ENCODE data around the gene BGN.

Gene BGN

DNA sequence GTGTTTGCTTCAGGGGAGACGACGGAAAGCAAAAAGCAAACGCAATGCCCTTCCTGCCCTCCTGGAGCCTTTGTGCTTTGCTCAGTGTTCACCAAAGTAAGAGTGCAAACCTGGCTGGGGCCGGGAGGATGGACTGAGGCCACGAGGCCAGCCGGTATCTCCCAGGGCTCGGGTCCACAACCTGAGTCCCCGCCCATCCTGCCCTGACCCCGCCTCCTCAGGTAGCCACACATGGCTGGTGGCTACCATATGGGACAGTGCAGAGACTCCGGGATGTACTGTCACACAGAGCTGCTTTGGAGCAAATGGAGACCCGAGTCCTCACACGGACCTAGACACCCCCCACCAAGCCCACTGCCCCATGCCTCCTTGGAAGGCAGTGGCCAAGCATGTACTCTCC is 27.5 kb downstream of the BGN start:
- TF ChIP-seq SNAI2 (CRISPR knock-in tag; IDR thresholded peaks at IDR 0.05), result no peak
- TF ChIP-seq OSR1 (CRISPR knock-in tag; IDR thresholded peaks at IDR 0.05), result no peak
- TF ChIP-seq CSRNP3 (CRISPR knock-in tag; IDR thresholded peaks at IDR 0.05), result no peak
- no peak for TF ChIP-seq ISL1 (CRISPR knock-in tag; IDR thresholded peaks at IDR 0.05)
- TF ChIP-seq ZNF565 (CRISPR knock-in tag; conservative IDR thresholded peaks at IDR 0.05; ENCODE audit: low read depth), result no peak
- no peak for TF ChIP-seq ZNF8 (CRISPR knock-in tag; IDR thresholded peaks at IDR 0.05)
- no peak for TF ChIP-seq ZFP30 (CRISPR knock-in tag; IDR thresholded peaks at IDR 0.05)
- no peak for TF ChIP-seq ZNF70 (CRISPR knock-in tag; IDR thresholded peaks at IDR 0.05)
- TF ChIP-seq CREB5 (CRISPR knock-in tag; IDR thresholded peaks at IDR 0.05; ENCODE audit: low read depth), result no peak
- TF ChIP-seq TSHZ2 (CRISPR knock-in tag; IDR thresholded peaks at IDR 0.05), result no peak
- TF ChIP-seq CSDC2 (CRISPR knock-in tag; IDR thresholded peaks at IDR 0.05), result no peak
- no peak for ATAC-seq

- no peak for ATAC-seq
- TF ChIP-seq CREB5 (CRISPR knock-in tag; IDR thresholded peaks at IDR 0.05; ENCODE audit: low read depth), result no peak
These were observed 28.5 kb downstream of the BGN start for GRCh38 chrX:153523269-153523668.

DNA sequence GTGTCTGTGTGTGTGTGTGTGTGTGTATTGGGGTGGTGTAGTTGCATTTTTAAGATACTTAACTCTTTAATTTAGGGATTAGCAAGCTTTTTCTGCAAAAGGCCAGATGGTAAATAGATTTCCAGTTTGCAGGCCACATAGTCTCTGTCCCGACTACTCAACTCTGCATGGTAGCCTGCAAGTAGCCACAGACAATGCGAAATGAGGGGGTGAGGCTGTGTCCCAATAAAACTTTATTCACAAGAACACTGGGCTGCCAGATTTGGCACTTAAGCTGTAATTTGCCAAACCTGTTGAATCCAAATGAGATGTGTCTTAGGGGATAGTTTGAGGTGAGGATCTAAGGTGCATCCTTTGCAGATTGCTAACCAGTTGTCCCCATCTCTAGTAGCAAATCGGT is 29.5 kb downstream of the BGN start:
- no peak for TF ChIP-seq CSDC2 (CRISPR knock-in tag; IDR thresholded peaks at IDR 0.05)
- TF ChIP-seq ESRRG (CRISPR knock-in tag; IDR thresholded peaks at IDR 0.05), result no peak
- TF ChIP-seq ZNF8 (CRISPR knock-in tag; IDR thresholded peaks at IDR 0.05), result no peak
- no peak for TF ChIP-seq ZFP30 (CRISPR knock-in tag; IDR thresholded peaks at IDR 0.05)
- TF ChIP-seq TOX (CRISPR knock-in tag; IDR thresholded peaks at IDR 0.05; ENCODE audit: borderline replicate concordance), result no peak
- no peak for TF ChIP-seq ARNTL (CRISPR knock-in tag; IDR thresholded peaks at IDR 0.05; ENCODE audit: borderline replicate concordance, low read depth)
- no peak for TF ChIP-seq TSHZ2 (CRISPR knock-in tag; IDR thresholded peaks at IDR 0.05)
- no peak for TF ChIP-seq RARB (CRISPR knock-in tag; IDR thresholded peaks at IDR 0.05)
- TF ChIP-seq, protein P1, sequence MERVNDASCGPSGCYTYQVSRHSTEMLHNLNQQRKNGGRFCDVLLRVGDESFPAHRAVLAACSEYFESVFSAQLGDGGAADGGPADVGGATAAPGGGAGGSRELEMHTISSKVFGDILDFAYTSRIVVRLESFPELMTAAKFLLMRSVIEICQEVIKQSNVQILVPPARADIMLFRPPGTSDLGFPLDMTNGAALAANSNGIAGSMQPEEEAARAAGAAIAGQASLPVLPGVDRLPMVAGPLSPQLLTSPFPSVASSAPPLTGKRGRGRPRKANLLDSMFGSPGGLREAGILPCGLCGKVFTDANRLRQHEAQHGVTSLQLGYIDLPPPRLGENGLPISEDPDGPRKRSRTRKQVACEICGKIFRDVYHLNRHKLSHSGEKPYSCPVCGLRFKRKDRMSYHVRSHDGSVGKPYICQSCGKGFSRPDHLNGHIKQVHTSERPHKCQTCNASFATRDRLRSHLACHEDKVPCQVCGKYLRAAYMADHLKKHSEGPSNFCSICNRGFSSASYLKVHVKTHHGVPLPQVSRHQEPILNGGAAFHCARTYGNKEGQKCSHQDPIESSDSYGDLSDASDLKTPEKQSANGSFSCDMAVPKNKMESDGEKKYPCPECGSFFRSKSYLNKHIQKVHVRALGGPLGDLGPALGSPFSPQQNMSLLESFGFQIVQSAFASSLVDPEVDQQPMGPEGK (CRISPR knock-in tag; IDR thresholded peaks at IDR 0.05; ENCODE audit: borderline replicate concordance), result no peak
- no peak for TF ChIP-seq CSRNP3 (CRISPR knock-in tag; IDR thresholded peaks at IDR 0.05)
- TF ChIP-seq, protein P2, sequence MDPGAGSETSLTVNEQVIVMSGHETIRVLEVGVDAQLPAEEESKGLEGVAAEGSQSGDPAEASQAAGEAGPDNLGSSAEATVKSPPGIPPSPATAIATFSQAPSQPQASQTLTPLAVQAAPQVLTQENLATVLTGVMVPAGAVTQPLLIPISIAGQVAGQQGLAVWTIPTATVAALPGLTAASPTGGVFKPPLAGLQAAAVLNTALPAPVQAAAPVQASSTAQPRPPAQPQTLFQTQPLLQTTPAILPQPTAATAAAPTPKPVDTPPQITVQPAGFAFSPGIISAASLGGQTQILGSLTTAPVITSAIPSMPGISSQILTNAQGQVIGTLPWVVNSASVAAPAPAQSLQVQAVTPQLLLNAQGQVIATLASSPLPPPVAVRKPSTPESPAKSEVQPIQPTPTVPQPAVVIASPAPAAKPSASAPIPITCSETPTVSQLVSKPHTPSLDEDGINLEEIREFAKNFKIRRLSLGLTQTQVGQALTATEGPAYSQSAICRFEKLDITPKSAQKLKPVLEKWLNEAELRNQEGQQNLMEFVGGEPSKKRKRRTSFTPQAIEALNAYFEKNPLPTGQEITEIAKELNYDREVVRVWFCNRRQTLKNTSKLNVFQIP (CRISPR knock-in tag; IDR thresholded peaks at IDR 0.05; ENCODE audit: borderline replicate concordance, low read depth), result no peak
- TF ChIP-seq GLIS3 (CRISPR knock-in tag; IDR thresholded peaks at IDR 0.05), result no peak
- no peak for TF ChIP-seq ZC3H10 (CRISPR knock-in tag; IDR thresholded peaks at IDR 0.05)
- no peak for ATAC-seq

Data from SK-N-SH treated with all-trans-retinoic acid at 6 μM for 48 hours (cell line).